Loucy (cell line): Measurements from ENCODE around the gene ACTR2.
"Not testable (repeated sequence)": the region's sequence is repeated elsewhere in the genome, so short reads cannot be mapped to it uniquely, and the experiment has no call there.

ENCODE experiments used
- H2AFZ ChIP-seq: fragments of 200-600 bp; sonication (generic); 2 replicates; pipeline ENCODE4 v1.6.0; 2016; ENCODE audit warnings: antibody characterized with exemption, mild to moderate bottlenecking, low read length, moderate library complexity
- H3F3A ChIP-seq: fragments of 200-600 bp; 2 replicates; pipeline ENCODE4 v1.6.0; 2016; ENCODE audit warnings: antibody characterized with exemption, low read depth, mild to moderate bottlenecking
- H3K27me3 ChIP-seq: fragments of 200-600 bp; sonication (generic); 2 replicates; pipeline ENCODE4 v1.6.1; 2014; ENCODE audit warnings: low read length, mild to moderate bottlenecking; ENCODE audit not compliant: insufficient read depth, poor library complexity, severe bottlenecking
- H3K36me3 ChIP-seq: fragments of 200-600 bp; sonication (generic); 2 replicates; pipeline ENCODE4 v1.6.1; 2016; ENCODE audit warnings: low read length; ENCODE audit not compliant: insufficient read depth
- H3K4me1 ChIP-seq: fragments of 200-600 bp; sonication (generic); 2 replicates; pipeline ENCODE4 v1.5.1; 2014; ENCODE audit warnings: low read length, mild to moderate bottlenecking; ENCODE audit not compliant: insufficient read depth, poor library complexity, severe bottlenecking
- H3K4me2 ChIP-seq: fragments of 200-600 bp; sonication (generic); 2 replicates; pipeline ENCODE4 v1.6.0; 2014; ENCODE audit warnings: antibody characterized with exemption, low read length, low read depth, mild to moderate bottlenecking; ENCODE audit not compliant: poor library complexity, severe bottlenecking
- H3K4me3 ChIP-seq: fragments of 200-600 bp; sonication (generic); 2 replicates; pipeline ENCODE4 v1.5.1; 2014; ENCODE audit warnings: low read length, mild to moderate bottlenecking, mixed read lengths; ENCODE audit not compliant: poor library complexity, severe bottlenecking
- H3K79me2 ChIP-seq: fragments of 200-600 bp; sonication (generic); 2 replicates; pipeline ENCODE4 v1.6.1; 2014; ENCODE audit warnings: low read length; ENCODE audit not compliant: insufficient read depth
- H3K9ac ChIP-seq: fragments of 200-600 bp; sonication (generic); 2 replicates; pipeline ENCODE4 v1.6.0; 2014; ENCODE audit warnings: mild to moderate bottlenecking, low read depth, low read length, moderate library complexity; ENCODE audit not compliant: poor library complexity, severe bottlenecking
- H3K9me2 ChIP-seq: fragments of 200-600 bp; sonication (generic); replicated peaks from 2 replicates; pipeline ENCODE4 v1.6.1; 2016; ENCODE audit warnings: low read depth, low read length, mixed read lengths
- H3K9me3 ChIP-seq: fragments of 200-600 bp; sonication (generic); 2 replicates; pipeline ENCODE4 v1.6.1; 2014; ENCODE audit warnings: mild to moderate bottlenecking, antibody characterized with exemption, low read length, low read depth; ENCODE audit not compliant: insufficient read depth
- H4K20me1 ChIP-seq: fragments of 200-600 bp; sonication (generic); 2 replicates; pipeline ENCODE4 v1.6.0; 2014; ENCODE audit warnings: antibody characterized with exemption, low read length, mild to moderate bottlenecking; ENCODE audit not compliant: insufficient read depth, poor library complexity, severe bottlenecking
- CTCF ChIP-seq: fragments of 200-600 bp; sonication (generic); conservative IDR thresholded peaks from 2 replicates; pipeline ENCODE4 v1.5.1; 2014; ENCODE audit warnings: mild to moderate bottlenecking, antibody characterized with exemption, low read length
- EZH2phosphoT487 ChIP-seq: fragments of 200-600 bp; IDR thresholded peaks from 2 replicates; pipeline ENCODE4 v1.6.1; 2018; ENCODE audit warnings: antibody characterized with exemption, mild to moderate bottlenecking, moderate library complexity, borderline replicate concordance

ACTR2 gene

DNA sequence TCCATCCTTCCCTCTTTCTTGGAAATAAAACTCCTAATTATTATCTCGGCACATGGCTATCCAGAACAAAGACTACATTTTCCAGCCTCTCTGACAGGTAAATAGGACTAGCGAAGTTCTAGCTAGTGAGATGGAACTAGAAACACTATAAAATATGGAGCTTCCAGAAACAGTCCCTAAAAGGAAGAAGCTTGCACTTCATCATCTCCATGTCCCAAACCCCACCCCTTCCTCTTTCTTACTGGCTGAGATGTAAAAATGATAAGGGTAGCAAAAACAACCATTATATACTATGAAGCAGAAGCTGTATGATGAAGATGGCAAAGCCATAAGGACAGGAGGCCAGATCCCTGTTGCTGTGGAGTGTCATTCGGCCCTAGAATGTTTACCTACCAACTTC lies 11.7 kb upstream of the ACTR2 start:
- H3F3A ChIP-seq = no peaks in the 10 kb centered on the region
- H4K20me1 ChIP-seq = no peaks in the 10 kb centered on the region
- no peak overlapping the region for H3K9ac ChIP-seq
- H3K4me1 ChIP-seq = peaks cover 7% of the 10 kb centered on the region
- no peaks in the 10 kb centered on the region for H3K79me2 ChIP-seq
- H2AFZ ChIP-seq = no peak overlapping the region; the same call in 1 of the 2 replicates
- peak overlapping the region; percentile 8 for H3K4me2 ChIP-seq
- TF ChIP-seq EZH2phosphoT487 (no peak), CTCF (no peak)
- H3K9me3 ChIP-seq = no peaks in the 10 kb centered on the region
- H3K27me3 ChIP-seq = no peaks in the 10 kb centered on the region
- no peaks in the 10 kb centered on the region for H3K36me3 ChIP-seq
- H3K9me2 ChIP-seq = no peaks in the 10 kb centered on the region
- H3K4me3 ChIP-seq = no peak overlapping the region

DNA sequence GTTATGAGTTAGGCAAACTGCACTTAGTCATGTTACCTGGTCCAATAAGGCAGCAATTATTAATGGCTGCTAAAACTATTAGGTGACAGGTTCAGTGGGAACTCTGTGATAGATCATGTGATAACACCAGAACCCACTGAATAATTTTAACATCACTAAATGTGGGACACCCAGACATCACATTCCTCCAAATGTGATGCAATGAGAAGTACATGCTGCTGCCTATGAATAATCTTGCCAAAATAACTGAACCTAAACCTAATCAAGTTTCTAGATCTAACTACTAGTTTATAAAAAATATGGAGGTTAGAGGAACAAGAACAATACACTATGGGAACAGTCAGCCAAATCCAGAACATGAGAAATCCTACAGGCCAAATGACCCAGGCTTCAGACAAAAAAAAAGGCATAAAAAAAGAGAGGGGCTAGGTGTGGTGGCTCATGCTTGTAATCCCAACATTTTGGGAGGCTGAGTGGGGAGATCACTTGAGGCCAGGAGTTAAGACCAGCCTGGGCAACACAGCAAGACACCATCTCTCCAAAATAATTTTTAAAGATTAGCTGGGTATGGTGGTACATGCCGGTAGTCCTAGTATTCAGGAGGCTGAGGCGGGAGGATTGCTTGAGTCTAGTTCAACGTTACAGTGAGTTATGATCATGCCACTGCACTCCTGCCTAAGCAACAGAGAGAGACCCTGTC lies 7.0 kb upstream of the ACTR2 start:
- H3K4me2 ChIP-seq = no peak overlapping the region
- no peak for TF ChIP-seq CTCF
- no peak for TF ChIP-seq EZH2phosphoT487

DNA sequence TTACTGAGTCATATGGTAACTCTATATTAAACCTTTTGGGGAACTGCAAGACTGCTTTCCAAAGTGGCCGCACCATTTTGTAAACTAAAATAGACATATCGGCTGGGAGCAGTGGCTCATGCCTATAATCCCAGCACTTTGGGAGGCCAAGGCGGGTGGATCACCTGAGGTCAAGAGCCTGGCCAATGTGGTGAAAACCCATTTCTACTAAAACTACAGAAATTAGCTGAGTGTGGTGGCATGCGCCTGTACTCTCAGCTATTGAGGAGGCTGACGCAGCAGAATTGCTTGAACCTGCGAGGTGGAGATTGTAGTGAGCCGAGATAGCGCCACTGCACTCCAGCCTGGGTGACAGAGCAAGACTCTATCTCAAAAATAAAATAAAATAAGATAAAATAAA lies 6.4 kb upstream of the ACTR2 start:
- H3K36me3 ChIP-seq, H3K79me2 ChIP-seq, H3K27me3 ChIP-seq, H3K9ac ChIP-seq, H3K4me2 ChIP-seq, H4K20me1 ChIP-seq, H2AFZ ChIP-seq, H3K4me1 ChIP-seq, H3K9me3 ChIP-seq, H3K9me2 ChIP-seq, H3F3A ChIP-seq, H3K4me3 ChIP-seq: not testable (repeated sequence)

More for the DNA sequence above, 7.0 kb upstream of the ACTR2 start:
- H3K4me1 ChIP-seq = peaks cover 7% of the 10 kb centered on the region
- no peaks in the 10 kb centered on the region for H3F3A ChIP-seq
- no peaks in the 10 kb centered on the region for H3K9me2 ChIP-seq
- H2AFZ ChIP-seq = no peak overlapping the region
- no peaks in the 10 kb centered on the region for H3K36me3 ChIP-seq
- H3K9ac ChIP-seq = no peak overlapping the region
- no peaks in the 10 kb centered on the region for H4K20me1 ChIP-seq
- no peak overlapping the region for H3K4me3 ChIP-seq
- H3K79me2 ChIP-seq = peaks cover 2% of the 10 kb centered on the region; the same call in 1 of the 2 replicates
- H3K9me3 ChIP-seq = no peaks in the 10 kb centered on the region
- no peaks in the 10 kb centered on the region for H3K27me3 ChIP-seq

- TF ChIP-seq CTCF = no peak
- no peak for TF ChIP-seq EZH2phosphoT487
- no peaks in the 10 kb centered on the region for H3K9me3 ChIP-seq
- peak overlapping the region; percentile 94 for H3K4me3 ChIP-seq
- peaks cover 42% of the 10 kb centered on the region for H4K20me1 ChIP-seq
- H2AFZ ChIP-seq = peak overlapping the region; percentile 92
- H3K4me1 ChIP-seq = peaks cover 27% of the 10 kb centered on the region
- peak overlapping the region; percentile 98 for H3K9ac ChIP-seq
- peak overlapping the region; percentile 86 for H3K4me2 ChIP-seq
- H3K9me2 ChIP-seq = no peaks in the 10 kb centered on the region
- H3F3A ChIP-seq = 0 out of 2 replicates have a peak, but pooled peaks cover under 1% of the 10 kb centered on the region
- peaks cover 64% of the 10 kb centered on the region for H3K79me2 ChIP-seq
- peaks cover 4% of the 10 kb centered on the region for H3K27me3 ChIP-seq
- no peaks in the 10 kb centered on the region for H3K36me3 ChIP-seq
These were observed 593 bp upstream of the ACTR2 start for GRCh38 chr2:65227020-65227455.
